Karpas-422 (cell line): ENCODE measurements around the gene PRDM16. TPM values are rescaled to one million over a fixed set of nuclear protein-coding genes. Genes with fewer than 3 reads are reported as not detected.

ENCODE experiments used
- DNase-seq: peaks from one replicate; pipeline ENCODE4 v3.0.0-alpha.2; 2015
- H2AFZ ChIP-seq: fragments of 200-600 bp; sonication (generic); 2 replicates; pipeline ENCODE4 v1.6.1; 2014; ENCODE audit warnings: antibody characterized with exemption, low read length, mixed read lengths
- H3K27ac ChIP-seq: fragments of 200-600 bp; sonication (generic); 2 replicates; pipeline ENCODE4 v1.5.1; 2014; ENCODE audit warnings: mild to moderate bottlenecking, low read length, moderate library complexity
- H3K27me3 ChIP-seq: fragments of 200-600 bp; sonication (generic); 2 replicates; pipeline ENCODE4 v1.6.1; 2014; ENCODE audit warnings: low read length, mixed read lengths
- H3K36me3 ChIP-seq: fragments of 200-600 bp; sonication (generic); 2 replicates; pipeline ENCODE4 v1.6.1; 2014; ENCODE audit warnings: low read length, mixed read lengths; ENCODE audit not compliant: insufficient read depth
- H3K4me1 ChIP-seq: fragments of 200-600 bp; sonication (generic); 2 replicates; pipeline ENCODE4 v1.6.1; 2014; ENCODE audit warnings: mild to moderate bottlenecking, low read length, mixed read lengths
- H3K4me2 ChIP-seq: fragments of 200-600 bp; sonication (generic); 2 replicates; pipeline ENCODE4 v1.6.1; 2014; ENCODE audit warnings: low read length, low read depth, mild to moderate bottlenecking; ENCODE audit not compliant: poor library complexity, severe bottlenecking
- H3K4me3 ChIP-seq: fragments of 200-600 bp; sonication (generic); 2 replicates; pipeline ENCODE4 v1.5.1; 2014; ENCODE audit warnings: mild to moderate bottlenecking, antibody characterized with exemption, low read length, mixed read lengths
- H3K79me2 ChIP-seq: fragments of 200-600 bp; sonication (generic); 2 replicates; pipeline ENCODE4 v1.6.1; 2014; ENCODE audit warnings: mild to moderate bottlenecking, low read length, mixed read lengths
- H3K9ac ChIP-seq: fragments of 200-600 bp; sonication (generic); 2 replicates; pipeline ENCODE4 v1.6.0; 2014; ENCODE audit warnings: low read length
- H3K9me2 ChIP-seq: fragments of 200-600 bp; sonication (generic), shearing (Covaris generic); replicated peaks from 2 replicates; pipeline ENCODE4 v1.6.0; 2014; ENCODE audit warnings: mild to moderate bottlenecking, low read length, moderate library complexity; ENCODE audit not compliant: insufficient read depth
- H3K9me3 ChIP-seq: fragments of 300-700, 200-600 bp; sonication (generic); 2 replicates; pipeline ENCODE4 v1.6.1; 2014; ENCODE audit warnings: low read length, mixed read lengths
- H4K20me1 ChIP-seq: fragments of 200-600 bp; sonication (generic); 2 replicates; pipeline ENCODE4 v1.6.1; 2014; ENCODE audit warnings: mild to moderate bottlenecking, antibody characterized with exemption, low read length, low read depth; ENCODE audit not compliant: insufficient read depth
- total RNA-seq: library from RNA; depleted of rRNA; stranded (reverse); fragments of >200 nt; shearing (Covaris generic); gene quantifications from 2 replicates; pipeline ENCODE4 v1.2.3, GENCODE V29; 2014; ENCODE audit warnings: low replicate concordance

The PRDM16 gene
- total RNA-seq, 1 experiment from 2014 or later = not detected

DNA sequence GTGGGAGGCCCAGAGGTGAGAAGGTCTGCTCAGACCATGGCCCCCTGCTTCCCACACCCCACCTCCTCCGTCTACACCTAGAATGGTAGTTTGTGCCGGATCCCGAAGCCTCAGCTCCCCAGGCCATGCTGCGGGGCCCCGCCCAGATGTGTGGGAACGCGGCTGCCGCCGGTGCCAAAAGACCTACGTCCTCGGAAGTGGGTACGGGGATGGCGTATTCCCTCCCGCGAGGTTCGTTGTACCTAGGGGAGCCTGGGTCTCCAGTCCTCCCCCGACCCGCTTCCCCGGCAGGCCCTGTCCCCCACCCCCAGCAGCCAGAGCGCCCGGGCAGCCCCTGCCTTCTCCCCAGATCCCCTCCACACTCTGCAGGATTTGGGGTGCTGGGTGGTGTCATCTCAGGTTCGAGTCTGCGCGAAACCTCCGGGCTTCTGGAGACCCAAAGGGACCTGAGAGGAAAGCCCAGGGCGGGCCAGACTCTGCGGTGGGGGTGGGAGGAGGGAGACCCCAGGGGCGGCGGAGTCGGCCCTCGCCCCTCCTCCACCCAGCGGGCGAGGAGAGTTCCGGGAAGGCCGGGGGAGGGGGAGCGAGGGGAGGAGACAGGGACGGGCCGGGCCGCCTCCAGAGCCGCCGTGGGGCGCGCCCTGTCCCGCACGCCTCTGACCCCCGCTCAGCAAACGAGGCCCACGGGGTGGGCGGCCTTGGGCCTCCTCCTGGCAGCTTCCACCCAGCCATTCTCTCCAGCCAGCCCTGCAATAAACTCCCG is 6.2 kb upstream of the PRDM16 start:
- H3K27ac ChIP-seq = no peak overlapping the region
- H3K4me1 ChIP-seq = no peaks in the 10 kb centered on the region
- H3K9me2 ChIP-seq = no peaks in the 10 kb centered on the region
- DNase-seq = no peak
- H3K36me3 ChIP-seq = no peaks in the 10 kb centered on the region
- H2AFZ ChIP-seq = no peak overlapping the region
- no peaks in the 10 kb centered on the region for H3K27me3 ChIP-seq
- no peak overlapping the region for H3K9ac ChIP-seq
- H3K4me3 ChIP-seq = no peak overlapping the region
- no peak overlapping the region for H3K4me2 ChIP-seq
- H4K20me1 ChIP-seq = no peaks in the 10 kb centered on the region
- H3K9me3 ChIP-seq = no peaks in the 10 kb centered on the region
- H3K79me2 ChIP-seq = no peaks in the 10 kb centered on the region

- H2AFZ ChIP-seq = no peak overlapping the region
- H3K9me3 ChIP-seq = no peaks in the 10 kb centered on the region
- no peaks in the 10 kb centered on the region for H3K4me1 ChIP-seq
- H3K9ac ChIP-seq = no peak overlapping the region
- H3K27ac ChIP-seq = no peak overlapping the region
- no peak for DNase-seq
- H3K36me3 ChIP-seq = no peaks in the 10 kb centered on the region
- no peaks in the 10 kb centered on the region for H3K79me2 ChIP-seq
- H3K9me2 ChIP-seq = no peaks in the 10 kb centered on the region
- no peaks in the 10 kb centered on the region for H3K27me3 ChIP-seq
- H3K4me2 ChIP-seq = no peak overlapping the region
- H4K20me1 ChIP-seq = no peaks in the 10 kb centered on the region
- no peak overlapping the region for H3K4me3 ChIP-seq
Observed at GRCh38 chr1:3063379-3064295, 5.4 kb upstream of the PRDM16 start.

DNA sequence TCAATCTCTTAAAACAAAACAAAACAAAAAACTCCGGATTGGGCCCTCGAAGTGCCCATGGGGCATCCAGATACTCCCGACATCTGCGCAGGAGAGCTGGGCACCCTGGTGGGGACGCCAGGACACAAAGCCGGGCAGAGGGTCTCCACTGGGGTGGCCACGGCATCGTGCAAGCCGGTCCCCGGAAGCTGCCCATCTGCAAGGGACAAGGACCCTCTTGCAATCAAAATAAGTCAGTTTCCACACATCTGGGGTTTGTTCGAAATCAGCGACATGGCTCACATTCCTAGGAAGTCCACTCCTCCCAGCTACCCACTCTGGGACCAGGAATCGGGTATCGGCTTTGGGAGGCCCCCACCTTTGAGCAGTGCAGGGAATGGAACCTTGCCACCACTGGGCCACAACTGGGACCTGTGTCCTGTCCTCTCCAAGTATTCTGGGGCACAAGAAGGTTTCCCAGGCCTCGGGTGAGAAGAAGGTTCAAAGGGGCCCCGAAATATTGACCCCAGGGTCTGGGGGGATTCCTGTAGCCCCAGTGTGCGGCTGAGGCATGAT is 4.6 kb upstream of the PRDM16 start:
- Histone ChIP-seq H3K4me3 (no peak overlapping the region), H3K27ac (no peak overlapping the region), H3K9me2 (no peaks in the 10 kb centered on the region), H3K4me1 (no peaks in the 10 kb centered on the region), H3K79me2 (no peaks in the 10 kb centered on the region), H3K36me3 (no peaks in the 10 kb centered on the region), H4K20me1 (no peaks in the 10 kb centered on the region), H3K9ac (no peak overlapping the region), H3K27me3 (no peaks in the 10 kb centered on the region), H3K4me2 (no peak overlapping the region), H3K9me3 (no peaks in the 10 kb centered on the region), H2AFZ (no peak overlapping the region)
- DNase-seq = no peak

GRCh38 chr1:3064901-3065300 is 4.1 kb upstream of the PRDM16 start:
- H3K27ac ChIP-seq = no peak overlapping the region
- no peaks in the 10 kb centered on the region for H3K79me2 ChIP-seq
- H3K4me3 ChIP-seq = no peak overlapping the region
- no peak overlapping the region for H3K9ac ChIP-seq
- H2AFZ ChIP-seq = no peak overlapping the region
- H3K27me3 ChIP-seq = no peaks in the 10 kb centered on the region
- no peaks in the 10 kb centered on the region for H3K9me3 ChIP-seq
- no peak overlapping the region for H3K4me2 ChIP-seq
- H3K4me1 ChIP-seq = no peaks in the 10 kb centered on the region
- no peaks in the 10 kb centered on the region for H3K36me3 ChIP-seq
- H4K20me1 ChIP-seq = no peaks in the 10 kb centered on the region
- no peak for DNase-seq
- H3K9me2 ChIP-seq = no peaks in the 10 kb centered on the region

DNA sequence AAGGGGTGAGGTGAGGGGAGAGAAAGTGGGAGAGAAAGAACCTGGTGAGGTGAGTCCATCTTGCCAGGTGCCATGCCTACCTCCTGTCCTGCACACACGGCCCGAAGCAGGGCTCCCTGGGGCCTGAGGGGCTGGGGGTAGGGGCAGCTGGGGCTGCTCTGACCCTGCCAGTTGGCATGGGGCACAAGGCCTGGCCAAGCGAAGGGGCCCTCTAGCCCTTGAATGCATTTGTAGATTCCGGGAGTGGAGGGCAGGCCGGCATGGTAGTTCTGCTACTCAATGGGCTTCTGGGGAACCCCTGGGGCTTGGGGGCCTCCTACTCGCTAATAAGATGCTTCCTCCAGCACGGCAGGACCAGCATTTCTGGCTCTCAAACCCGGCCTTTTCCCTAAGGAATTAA is 3.6 kb upstream of the PRDM16 start:
- H3K79me2 ChIP-seq = no peaks in the 10 kb centered on the region
- H3K9ac ChIP-seq = no peak overlapping the region
- H3K4me3 ChIP-seq = no peak overlapping the region
- no peaks in the 10 kb centered on the region for H3K9me3 ChIP-seq
- H2AFZ ChIP-seq = no peak overlapping the region
- no peaks in the 10 kb centered on the region for H3K9me2 ChIP-seq
- H3K4me2 ChIP-seq = no peak overlapping the region
- H3K27me3 ChIP-seq = no peaks in the 10 kb centered on the region
- no peak for DNase-seq
- H4K20me1 ChIP-seq = no peaks in the 10 kb centered on the region
- H3K4me1 ChIP-seq = no peaks in the 10 kb centered on the region
- H3K27ac ChIP-seq = no peak overlapping the region
- H3K36me3 ChIP-seq = no peaks in the 10 kb centered on the region

GRCh38 chr1:3065797-3066196 is 3.2 kb upstream of the PRDM16 start:
- H2AFZ ChIP-seq = no peak overlapping the region
- no peaks in the 10 kb centered on the region for H3K36me3 ChIP-seq
- H3K4me3 ChIP-seq = no peak overlapping the region
- no peaks in the 10 kb centered on the region for H3K9me2 ChIP-seq
- no peaks in the 10 kb centered on the region; the same call in 1 of the 2 replicates for H3K9me3 ChIP-seq
- no peak overlapping the region for H3K4me2 ChIP-seq
- H3K9ac ChIP-seq = no peak overlapping the region
- H3K27ac ChIP-seq = no peak overlapping the region
- no peaks in the 10 kb centered on the region for H3K79me2 ChIP-seq
- no peaks in the 10 kb centered on the region for H3K27me3 ChIP-seq
- no peak for DNase-seq
- no peaks in the 10 kb centered on the region for H3K4me1 ChIP-seq
- H4K20me1 ChIP-seq = no peaks in the 10 kb centered on the region

DNA sequence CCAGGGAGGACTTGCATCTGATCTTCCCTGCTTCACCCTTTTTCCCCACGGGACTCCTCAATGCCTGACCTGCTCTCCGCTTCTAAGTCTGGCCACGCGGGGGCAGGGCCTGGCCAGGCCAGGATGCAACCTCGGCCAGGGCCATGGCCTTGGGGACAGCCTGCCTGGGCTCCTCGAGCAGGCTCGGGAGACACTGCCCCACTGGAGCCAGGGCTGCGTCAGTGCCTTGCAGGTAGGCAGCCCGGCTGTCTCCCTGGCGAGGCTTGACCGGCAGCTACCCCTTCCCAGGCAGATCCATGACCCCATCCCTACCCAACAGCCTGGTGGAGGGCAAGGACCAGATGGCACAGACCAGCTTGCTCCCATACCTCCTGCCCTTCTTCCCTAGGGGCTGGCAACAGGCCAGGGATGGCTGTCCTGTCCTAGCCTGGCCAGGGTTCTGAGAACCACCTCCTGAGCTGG is 2.7 kb upstream of the PRDM16 start:
- no peak for DNase-seq
- Histone ChIP-seq H3K79me2 (no peaks in the 10 kb centered on the region), H3K27ac (no peak overlapping the region), H4K20me1 (no peaks in the 10 kb centered on the region), H3K4me2 (no peak overlapping the region), H3K27me3 (no peaks in the 10 kb centered on the region), H2AFZ (no peak overlapping the region), H3K4me3 (no peak overlapping the region), H3K9ac (no peak overlapping the region), H3K4me1 (no peaks in the 10 kb centered on the region), H3K9me3 (no peaks in the 10 kb centered on the region; the same call in 1 of the 2 replicates), H3K9me2 (no peaks in the 10 kb centered on the region), H3K36me3 (no peaks in the 10 kb centered on the region)

DNA sequence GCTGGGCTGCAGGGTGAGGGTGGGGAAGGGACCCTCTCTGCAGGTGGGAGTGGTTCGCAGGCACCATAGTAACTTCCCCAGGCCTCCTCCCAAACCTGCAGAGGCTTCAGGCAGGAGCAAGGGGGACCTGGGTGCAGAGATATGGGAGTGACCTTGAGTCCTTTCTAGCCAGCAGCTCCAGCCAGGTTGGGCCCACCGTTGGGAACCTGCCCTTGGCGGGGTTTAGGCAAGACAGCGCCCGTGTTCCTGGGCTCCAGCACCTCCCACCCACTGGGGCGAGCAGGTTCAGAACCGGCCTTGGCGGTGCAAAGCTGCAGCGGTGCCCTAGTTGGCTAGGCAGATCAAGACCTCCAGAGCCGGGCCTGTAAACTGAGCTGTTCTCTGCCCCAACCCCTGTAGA is 2.2 kb upstream of the PRDM16 start:
- no peaks in the 10 kb centered on the region for H3K79me2 ChIP-seq
- no peak for DNase-seq
- no peak overlapping the region for H3K27ac ChIP-seq
- no peak overlapping the region for H2AFZ ChIP-seq
- H3K4me3 ChIP-seq = no peak overlapping the region
- H4K20me1 ChIP-seq = no peaks in the 10 kb centered on the region
- no peak overlapping the region for H3K4me2 ChIP-seq
- no peaks in the 10 kb centered on the region for H3K36me3 ChIP-seq
- no peaks in the 10 kb centered on the region for H3K4me1 ChIP-seq
- H3K27me3 ChIP-seq = no peaks in the 10 kb centered on the region
- no peaks in the 10 kb centered on the region for H3K9me2 ChIP-seq
- H3K9ac ChIP-seq = no peak overlapping the region
- no peaks in the 10 kb centered on the region; the same call in 1 of the 2 replicates for H3K9me3 ChIP-seq
